ENCODE results near the gene TGDS.

- TF ChIP-seq ZNF274 (IDR thresholded peaks at IDR 0.05; ENCODE audit: low read depth, low read length) (no peak), SUZ12 (IDR thresholded peaks at IDR 0.05; ENCODE audit: extremely low read depth, insufficient read depth, insufficient read length) (no peak)
Observed at GRCh38 chr13:94636942-94637578, 41.1 kb upstream of the TGDS start.

All from NT2/D1 (cell line).